NCI-H128 (cell line): ENCODE data around the gene PXT1.

Experiments used
- DNase-seq: peaks from one replicate; lab custom pipeline; 2025; ENCODE audit not compliant: unreplicated experiment; lab: John Stamatoyannopoulos, UW

PXT1 gene

GRCh38 chr6:36347621-36348020 is 95.0 kb downstream of the PXT1 start:
- DNase-seq = no peak

DNA sequence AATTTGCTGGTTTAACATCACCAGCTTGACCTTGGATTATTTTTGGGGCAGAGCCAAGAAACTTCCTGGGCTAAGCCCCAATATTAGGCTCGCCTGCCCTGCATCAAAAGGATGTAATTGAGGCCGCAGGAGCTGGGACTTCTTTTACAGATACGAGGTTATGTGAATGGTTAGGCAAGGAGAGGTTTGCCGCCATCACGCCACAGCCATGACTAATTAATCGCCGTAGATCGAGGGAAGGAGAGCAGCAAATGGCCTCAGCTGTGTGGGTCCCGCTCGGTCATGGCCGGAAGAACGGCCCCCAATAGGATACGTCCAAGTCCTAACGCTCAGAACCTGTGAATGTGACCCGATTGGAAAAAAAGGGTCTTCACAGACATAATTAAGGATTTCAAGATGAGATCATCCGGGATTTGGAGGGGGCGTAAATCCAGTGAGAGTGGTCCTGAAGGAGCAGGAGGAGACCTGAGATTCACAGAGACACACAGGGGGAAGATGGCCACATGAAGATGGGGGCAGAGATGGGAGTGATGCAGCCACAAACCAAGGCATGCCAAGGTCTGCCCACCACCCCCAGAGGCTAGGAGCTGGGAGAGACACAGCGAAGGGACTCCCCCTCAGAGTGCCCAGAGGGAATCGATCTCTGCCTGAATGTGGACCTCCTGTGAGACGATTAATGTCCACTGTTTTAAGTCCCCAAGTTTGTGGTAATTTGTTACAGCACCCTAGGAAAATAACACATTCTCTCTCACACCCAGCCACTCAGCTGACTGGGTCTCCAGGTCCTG is 96.0 kb downstream of the PXT1 start:
- DNase-seq = no peak

- no peak for DNase-seq
Observed at GRCh38 chr6:36345681-36346466, 96.8 kb downstream of the PXT1 start.

DNA sequence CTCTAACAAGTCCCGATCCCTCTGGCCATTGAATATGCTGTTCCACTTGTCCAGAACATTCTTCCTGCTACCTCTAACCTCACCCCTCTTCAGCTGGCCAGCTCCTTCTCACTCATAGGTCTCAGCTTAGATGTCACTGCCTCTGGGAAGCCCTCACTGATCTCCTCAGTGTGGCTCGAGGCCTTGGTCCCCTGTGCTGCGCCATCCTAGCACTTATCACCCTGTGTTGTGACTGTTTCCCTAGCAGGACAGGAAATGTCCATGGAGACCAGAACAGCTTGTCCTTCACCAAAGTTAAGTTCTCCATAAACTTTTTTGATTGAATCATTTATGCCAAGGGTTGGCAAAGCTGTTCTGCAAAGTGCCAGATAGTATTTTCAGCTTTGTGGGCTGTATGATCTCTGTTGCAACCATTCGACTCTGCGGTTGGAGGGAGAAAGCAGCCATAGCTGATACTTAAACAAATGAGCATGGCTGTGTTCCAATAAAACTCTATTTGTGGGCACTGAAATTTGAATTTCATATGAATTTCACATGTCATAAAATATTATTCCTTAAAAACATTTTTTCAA is 99.5 kb downstream of the PXT1 start:
- DNase-seq = no peak

DNA sequence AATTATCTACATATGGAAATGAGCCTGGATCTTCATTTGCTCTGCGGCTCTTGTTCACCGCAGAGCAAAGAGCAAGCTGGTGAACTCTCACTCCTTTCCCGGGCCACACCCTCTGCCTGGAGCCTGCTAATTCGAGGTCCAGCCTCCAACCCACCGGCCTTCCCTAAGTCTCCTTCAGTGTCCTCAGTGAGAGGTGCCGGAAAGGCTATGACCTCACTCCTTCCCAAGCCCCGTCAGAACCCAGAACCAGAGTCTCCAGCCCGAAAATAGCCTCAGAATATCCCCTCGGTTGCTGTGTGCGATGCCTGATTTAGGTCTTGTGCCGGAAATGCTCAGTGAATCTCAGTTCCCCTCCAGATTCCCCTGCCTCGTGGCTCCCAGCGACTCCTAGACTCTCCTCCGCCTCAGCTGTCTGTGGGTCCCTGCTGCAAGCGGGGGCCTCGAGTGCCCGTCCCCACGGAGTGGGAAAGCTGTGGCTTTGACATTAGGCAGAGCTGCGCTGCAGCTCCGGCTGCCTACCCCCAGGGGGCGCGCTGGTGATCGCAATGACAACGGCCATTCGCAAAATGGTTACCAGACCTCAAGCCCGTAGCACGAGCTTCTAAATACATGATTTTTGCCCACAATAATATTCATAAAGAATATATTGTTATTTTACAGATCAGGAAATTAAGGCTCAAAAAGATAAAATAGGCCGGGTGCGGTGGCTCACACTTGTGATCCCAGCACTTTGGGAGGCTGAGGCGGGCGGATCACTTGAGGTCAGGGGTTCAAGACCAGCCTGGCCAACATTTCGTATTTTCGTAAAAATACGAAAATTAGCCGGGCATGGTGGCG is 101.8 kb downstream of the PXT1 start:
- DNase-seq = no peak
